NB4 (cell line): ENCODE data around the gene TFCP2L1.
"Not testable (repeated sequence)": the region's sequence is repeated elsewhere in the genome, so short reads cannot be mapped to it uniquely, and the experiment has no call there.

Experiments
- DNase-seq: peaks from one replicate; pipeline ENCODE4 v3.0.0; 2010; ENCODE audit warnings: low read depth
- H3K4me3 ChIP-seq: one replicate; pipeline ENCODE4 v1.5.1; 2011; ENCODE audit warnings: mild to moderate bottlenecking, low read depth, low read length, moderate library complexity
- MYC ChIP-seq: IDR thresholded peaks from 2 replicates; pipeline ENCODE4 v1.6.1; 2011; ENCODE audit warnings: low read depth, low read length
- POLR2A ChIP-seq: IDR thresholded peaks from 2 replicates; pipeline ENCODE4 v1.6.1; 2011; ENCODE audit warnings: mild to moderate bottlenecking; ENCODE audit not compliant: insufficient read length; ENCODE audit errors: extremely low read depth
- TF ChIP-seq, protein P1 (sequence below): IDR thresholded peaks from 2 replicates; pipeline ENCODE4 v1.6.1; 2011; ENCODE audit warnings: low read depth, low read length
- TF ChIP-seq, protein P2 (sequence below): IDR thresholded peaks from one replicate; pipeline ENCODE4 v1.5.1; 2012; ENCODE audit warnings: low read depth, low read length

The TFCP2L1 gene, protein sequence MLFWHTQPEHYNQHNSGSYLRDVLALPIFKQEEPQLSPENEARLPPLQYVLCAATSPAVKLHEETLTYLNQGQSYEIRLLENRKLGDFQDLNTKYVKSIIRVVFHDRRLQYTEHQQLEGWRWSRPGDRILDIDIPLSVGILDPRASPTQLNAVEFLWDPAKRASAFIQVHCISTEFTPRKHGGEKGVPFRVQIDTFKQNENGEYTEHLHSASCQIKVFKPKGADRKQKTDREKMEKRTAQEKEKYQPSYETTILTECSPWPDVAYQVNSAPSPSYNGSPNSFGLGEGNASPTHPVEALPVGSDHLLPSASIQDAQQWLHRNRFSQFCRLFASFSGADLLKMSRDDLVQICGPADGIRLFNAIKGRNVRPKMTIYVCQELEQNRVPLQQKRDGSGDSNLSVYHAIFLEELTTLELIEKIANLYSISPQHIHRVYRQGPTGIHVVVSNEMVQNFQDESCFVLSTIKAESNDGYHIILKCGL

DNA sequence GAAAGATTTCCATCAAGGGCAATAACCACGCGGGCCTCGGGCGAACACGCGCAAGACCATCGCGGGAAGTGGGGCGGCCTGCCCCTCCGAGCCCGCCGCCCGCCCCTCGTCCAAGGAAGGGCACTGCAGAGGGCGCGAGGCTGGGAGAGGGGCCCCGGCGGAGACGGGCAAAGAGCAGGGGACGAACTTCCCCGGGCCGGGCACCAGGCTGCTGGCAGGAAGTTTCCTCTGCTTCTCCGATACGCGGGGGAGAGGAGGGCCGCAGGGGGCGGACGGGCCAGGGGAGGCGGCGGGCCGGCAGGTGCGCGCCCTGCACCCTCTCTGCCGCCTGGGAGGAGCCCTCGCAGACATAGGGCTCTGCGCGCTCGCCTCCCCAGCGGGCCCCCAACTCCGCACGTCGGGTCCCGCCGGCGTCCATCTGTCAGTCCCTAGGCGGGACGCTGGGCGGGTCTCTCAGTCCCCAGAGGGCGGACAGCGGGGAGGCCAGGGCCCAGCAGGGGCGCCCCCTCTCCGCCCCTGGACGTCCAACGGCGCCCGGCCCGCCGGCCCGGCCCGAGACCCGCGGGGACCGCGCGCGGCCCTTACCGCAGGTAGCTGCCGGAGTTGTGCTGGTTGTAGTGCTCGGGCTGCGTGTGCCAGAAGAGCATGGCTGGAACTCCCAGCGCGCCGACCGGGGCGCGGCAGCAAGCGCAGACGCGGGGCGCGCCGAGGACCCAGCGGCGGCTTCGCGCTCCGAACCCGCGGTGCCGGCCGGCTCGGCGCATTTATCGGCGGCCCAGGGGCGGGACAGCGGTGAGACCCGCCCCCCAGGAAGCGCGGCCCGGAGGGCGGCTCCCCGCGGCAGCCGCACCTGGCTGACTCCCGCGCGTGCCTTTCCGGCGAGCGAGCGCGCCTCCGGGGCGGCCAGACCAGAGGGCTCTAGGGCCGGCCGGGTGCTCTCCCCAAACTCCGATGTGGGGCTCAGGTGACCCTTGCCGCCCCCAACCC is at the start of gene TFCP2L1:
Gene TFCP2L1, minus strand, starts transcription at position 740 of the 987 bp plus-strand sequence. Its CDS starts 93 bp downstream, at position 647.
- DNase-seq: peak; percentile 22
- TF ChIP-seq POLR2A (no peak), MYC (no peak)
- TF ChIP-seq, protein P1, sequence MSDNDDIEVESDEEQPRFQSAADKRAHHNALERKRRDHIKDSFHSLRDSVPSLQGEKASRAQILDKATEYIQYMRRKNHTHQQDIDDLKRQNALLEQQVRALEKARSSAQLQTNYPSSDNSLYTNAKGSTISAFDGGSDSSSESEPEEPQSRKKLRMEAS: no peak
- TF ChIP-seq, protein P2, sequence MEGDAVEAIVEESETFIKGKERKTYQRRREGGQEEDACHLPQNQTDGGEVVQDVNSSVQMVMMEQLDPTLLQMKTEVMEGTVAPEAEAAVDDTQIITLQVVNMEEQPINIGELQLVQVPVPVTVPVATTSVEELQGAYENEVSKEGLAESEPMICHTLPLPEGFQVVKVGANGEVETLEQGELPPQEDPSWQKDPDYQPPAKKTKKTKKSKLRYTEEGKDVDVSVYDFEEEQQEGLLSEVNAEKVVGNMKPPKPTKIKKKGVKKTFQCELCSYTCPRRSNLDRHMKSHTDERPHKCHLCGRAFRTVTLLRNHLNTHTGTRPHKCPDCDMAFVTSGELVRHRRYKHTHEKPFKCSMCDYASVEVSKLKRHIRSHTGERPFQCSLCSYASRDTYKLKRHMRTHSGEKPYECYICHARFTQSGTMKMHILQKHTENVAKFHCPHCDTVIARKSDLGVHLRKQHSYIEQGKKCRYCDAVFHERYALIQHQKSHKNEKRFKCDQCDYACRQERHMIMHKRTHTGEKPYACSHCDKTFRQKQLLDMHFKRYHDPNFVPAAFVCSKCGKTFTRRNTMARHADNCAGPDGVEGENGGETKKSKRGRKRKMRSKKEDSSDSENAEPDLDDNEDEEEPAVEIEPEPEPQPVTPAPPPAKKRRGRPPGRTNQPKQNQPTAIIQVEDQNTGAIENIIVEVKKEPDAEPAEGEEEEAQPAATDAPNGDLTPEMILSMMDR: no peak
- H3K4me3 ChIP-seq: no peak within 1 kb of the TSS

DNA sequence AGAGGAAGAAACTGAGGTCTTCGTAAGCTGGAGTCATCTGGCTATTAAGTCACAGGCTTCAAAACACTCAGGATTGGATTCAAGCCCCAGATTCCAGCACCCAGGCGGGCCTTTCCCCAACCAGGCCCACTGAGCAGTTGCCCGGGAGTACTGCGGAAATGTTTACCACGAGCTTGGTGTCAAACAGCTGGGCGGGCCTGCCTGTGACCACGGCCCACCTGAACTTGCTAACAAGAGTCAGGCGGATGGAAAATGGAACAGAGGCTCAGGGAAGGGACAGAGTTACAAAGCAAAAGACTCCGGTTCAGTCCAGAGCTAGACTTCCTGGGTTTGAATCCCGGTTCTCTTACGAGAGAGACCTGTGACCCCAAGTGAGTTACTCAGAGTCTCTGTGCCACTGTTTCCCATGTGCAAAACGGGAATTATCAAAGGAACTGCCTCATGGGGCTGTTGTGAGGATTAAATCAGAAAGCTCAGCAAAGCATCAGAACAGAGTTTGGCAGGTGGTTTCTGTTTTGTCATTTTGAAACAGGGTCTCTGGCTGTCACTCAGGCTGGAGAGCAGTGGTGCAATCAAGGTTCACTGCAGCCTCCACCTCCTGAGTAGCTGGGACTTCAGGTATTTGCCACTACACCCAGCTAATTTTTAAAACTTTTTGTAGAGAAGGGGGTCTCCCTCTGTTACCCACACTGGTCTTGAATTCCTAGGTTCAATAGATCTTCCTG is 49.0 kb upstream of the TFCP2L1 start:
- no peak for DNase-seq
- no peak overlapping the region for H3K4me3 ChIP-seq
- TF ChIP-seq, protein P1: no peak
- TF ChIP-seq, protein P2: no peak
- no peak for TF ChIP-seq MYC
- TF ChIP-seq POLR2A: no peak

DNA sequence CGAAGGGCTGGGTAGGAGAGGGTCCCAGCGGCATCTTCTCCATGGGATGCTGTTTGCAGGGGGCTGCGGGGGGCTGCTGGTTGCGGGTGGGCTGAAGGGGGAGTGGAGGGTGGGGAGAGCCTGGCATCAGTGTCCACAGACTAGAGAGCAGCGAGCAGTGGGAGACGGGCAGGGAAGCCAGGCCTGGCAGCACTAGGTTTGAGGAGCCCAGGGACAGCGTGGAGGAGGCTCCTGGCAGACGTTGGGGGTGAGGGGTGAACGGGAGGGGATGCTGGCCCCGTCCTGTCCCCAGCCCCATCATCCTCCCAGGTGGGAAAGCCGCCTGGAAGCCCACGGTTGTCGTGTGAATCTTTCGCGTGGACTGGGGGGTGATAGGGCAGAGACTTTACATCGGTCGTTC is 48.2 kb upstream of the TFCP2L1 start:
- no peak for TF ChIP-seq POLR2A
- no peak overlapping the region for H3K4me3 ChIP-seq
- no peak for DNase-seq

DNA sequence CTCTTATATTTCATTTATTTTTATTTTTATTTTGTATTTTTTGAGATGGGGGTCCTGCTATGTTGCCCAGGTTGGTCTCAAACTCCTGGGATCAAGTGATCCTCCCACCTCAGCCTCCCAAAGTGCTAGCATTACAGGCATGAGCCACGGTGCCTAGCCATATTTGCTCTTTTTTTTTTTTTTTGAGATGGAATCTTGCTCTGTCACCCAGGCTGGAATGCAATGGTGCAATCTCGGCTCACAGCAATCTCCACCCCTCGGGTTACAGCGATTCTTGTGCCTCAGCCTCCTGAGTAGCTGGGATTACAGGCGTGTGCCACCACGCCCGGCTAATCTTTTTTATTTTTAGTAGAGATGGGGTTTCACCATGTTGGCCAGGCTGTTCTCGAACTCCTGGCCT is 46.3 kb upstream of the TFCP2L1 start:
- not testable (repeated sequence) for H3K4me3 ChIP-seq, DNase-seq

DNA sequence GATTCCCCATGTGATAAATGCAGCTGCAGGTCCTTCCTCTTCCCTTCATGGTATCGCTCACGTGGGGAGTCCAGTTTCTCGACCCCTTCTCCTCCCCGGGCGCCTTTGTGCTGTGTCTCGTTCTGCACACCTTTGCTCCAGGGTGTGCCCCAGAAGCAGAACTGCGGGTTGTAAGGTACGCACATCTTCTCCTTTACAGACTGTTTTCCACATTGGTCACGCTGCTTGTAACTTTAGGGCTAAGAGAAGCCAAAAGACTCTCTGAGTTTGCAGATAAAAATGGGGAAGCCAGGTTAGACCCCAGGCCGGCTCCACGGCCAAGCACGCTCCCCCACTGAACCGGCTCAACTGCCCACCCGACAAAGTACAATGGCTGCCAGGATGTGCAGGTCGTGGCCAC is 45.9 kb upstream of the TFCP2L1 start:
- H3K4me3 ChIP-seq: no peak overlapping the region
- no peak for DNase-seq
- TF ChIP-seq, protein P2: no peak
- no peak for TF ChIP-seq POLR2A
- TF ChIP-seq, protein P1: no peak
- TF ChIP-seq MYC: no peak

DNA sequence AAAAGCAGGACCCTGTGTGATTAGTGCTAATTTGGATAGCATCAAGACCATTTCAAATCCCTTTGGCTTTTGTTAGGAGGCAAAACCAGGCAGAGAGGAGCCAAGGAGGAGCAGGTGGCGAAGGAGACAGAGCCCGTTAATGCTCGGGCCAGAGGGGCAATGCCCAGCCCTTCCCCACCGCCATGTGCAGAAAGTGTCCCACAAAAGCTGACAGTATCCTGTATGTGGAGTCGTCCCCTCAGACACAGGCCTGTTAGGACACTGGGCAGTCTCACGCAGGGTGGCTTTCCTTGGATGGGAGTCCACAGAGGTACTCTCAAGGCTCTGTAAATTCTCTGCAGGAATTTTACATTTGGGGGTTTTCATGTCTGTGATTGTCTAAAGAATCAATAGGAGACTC is 44.8 kb upstream of the TFCP2L1 start:
- H3K4me3 ChIP-seq: no peak overlapping the region

DNA sequence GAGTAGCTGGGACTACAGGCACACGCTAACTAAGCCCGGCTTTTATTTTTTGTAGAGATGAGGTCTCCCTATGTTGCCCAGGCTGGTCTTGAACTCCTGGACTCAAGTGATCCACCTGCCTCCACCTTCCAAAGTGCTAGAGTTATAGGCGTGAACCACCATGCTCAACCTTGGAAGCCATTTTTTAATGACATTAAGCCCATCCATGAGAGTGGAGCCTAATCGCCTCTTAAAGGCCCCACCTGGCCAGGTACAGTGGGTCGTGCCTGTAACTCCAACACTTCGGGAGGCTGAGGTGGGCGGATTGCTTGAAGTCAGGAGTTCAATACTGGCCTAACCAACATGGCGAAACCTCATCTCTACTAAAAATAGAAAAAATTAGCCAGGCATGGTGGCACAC is 41.6 kb upstream of the TFCP2L1 start:
- no peak for DNase-seq
- H3K4me3 ChIP-seq: no peak overlapping the region
- TF ChIP-seq, protein P2: no peak
- TF ChIP-seq, protein P1: no peak
- TF ChIP-seq POLR2A (no peak), MYC (no peak)

More for the DNA sequence above, 44.8 kb upstream of the TFCP2L1 start:
- no peak for DNase-seq
- no peak for TF ChIP-seq MYC
